ENCODE results near the gene POU4F2. TPM values are rescaled to one million over a fixed set of nuclear protein-coding genes. Genes with fewer than 3 reads are reported as not detected.

POU4F2 gene
- polyA plus RNA-seq, 3 donors from 2014 or later, result not detected

Other genes starting within 250 kb of the POU4F2 start
- 10 to 100 TPM in 1 of 3 donors, 1 to 10 TPM in 2; 8.0 to 13.4 (median 8.8) TPM for gene SLC10A7, start 117.0 kb upstream of the POU4F2 start, polyA plus RNA-seq

All from immature natural killer cell (primary cell).